ACC112 (cell line): Measurements from ENCODE around the gene PTGES.
"Not testable (repeated sequence)": the region's sequence is repeated elsewhere in the genome, so short reads cannot be mapped to it uniquely, and the experiment has no call there.

ENCODE experiments used
- H2AFZ ChIP-seq: fragments of 200-600 bp; sonication (generic); one replicate; pipeline ENCODE4 v1.6.0; 2017; ENCODE audit warnings: antibody characterized with exemption, low read length; ENCODE audit not compliant: unreplicated experiment
- H3K27ac ChIP-seq: fragments of 200-600 bp; sonication (generic); 2 replicates; pipeline ENCODE4 v1.5.1; 2014; ENCODE audit warnings: low read depth, mild to moderate bottlenecking, antibody characterized with exemption, low read length, moderate library complexity
- H3K27me3 ChIP-seq: fragments of 200-600 bp; sonication (generic); 2 replicates; pipeline ENCODE4 v1.6.1; 2014; ENCODE audit warnings: mild to moderate bottlenecking, antibody characterized with exemption, low read length, moderate library complexity, mixed read lengths; ENCODE audit not compliant: insufficient read depth
- H3K36me3 ChIP-seq: fragments of 200-600 bp; sonication (generic); 2 replicates; pipeline ENCODE4 v1.6.1; 2016; ENCODE audit warnings: mild to moderate bottlenecking, antibody characterized with exemption, low read length, moderate library complexity, mixed read lengths; ENCODE audit not compliant: insufficient read depth
- H3K4me1 ChIP-seq: fragments of 200-600 bp; sonication (generic); one replicate; pipeline ENCODE4 v1.6.1; 2016; ENCODE audit warnings: low read length, mixed read lengths; ENCODE audit not compliant: insufficient read depth, unreplicated experiment, control insufficient read depth
- H3K4me3 ChIP-seq: fragments of 200-600 bp; sonication (generic); 2 replicates; pipeline ENCODE4 v1.5.1; 2014; ENCODE audit warnings: mild to moderate bottlenecking, low read depth, low read length
- H3K79me2 ChIP-seq: fragments of 200-600 bp; sonication (generic); one replicate; pipeline ENCODE4 v1.6.0; 2016; ENCODE audit warnings: low read length; ENCODE audit not compliant: control insufficient read depth, unreplicated experiment, insufficient read depth

PTGES gene

GRCh38 chr9:129759319-129759718, 6.5 kb upstream of the PTGES start:
- Histone ChIP-seq H3K27me3 (no peaks in the 10 kb centered on the region), H3K4me1 (peaks cover 24% of the 10 kb centered on the region), H3K27ac (no peak overlapping the region)

DNA sequence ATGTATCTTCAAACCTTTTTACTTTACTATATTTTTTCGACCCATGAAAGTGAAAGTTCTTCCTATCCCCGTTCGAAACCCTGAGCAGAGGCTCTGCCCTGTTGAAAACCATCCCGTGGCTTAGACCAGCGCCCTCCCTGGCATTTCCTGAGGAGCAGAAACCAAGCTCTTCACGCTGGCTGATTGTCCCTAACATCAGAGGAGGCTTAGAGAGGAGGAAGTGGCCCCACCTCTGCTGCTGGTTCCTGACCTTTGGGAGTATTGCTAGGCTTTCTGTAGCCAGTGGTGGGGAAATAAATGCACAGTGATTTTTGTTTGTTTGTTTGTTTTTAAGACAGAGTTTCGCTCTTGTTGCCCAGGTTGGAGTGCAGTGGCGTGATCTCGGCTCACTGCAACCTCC, 4.2 kb upstream of the PTGES start:
- no peak overlapping the region for H2AFZ ChIP-seq
- peaks cover 18% of the 10 kb centered on the region for H3K4me1 ChIP-seq
- H3K79me2 ChIP-seq, result no peaks in the 10 kb centered on the region
- no peak overlapping the region for H3K27ac ChIP-seq
- no peaks in the 10 kb centered on the region for H3K27me3 ChIP-seq
- no peak overlapping the region for H3K4me3 ChIP-seq
- no peaks in the 10 kb centered on the region for H3K36me3 ChIP-seq

More at GRCh38 chr9:129759319-129759718, 6.5 kb upstream of the PTGES start:
- H3K4me3 ChIP-seq, result no peak overlapping the region
- no peaks in the 10 kb centered on the region for H3K79me2 ChIP-seq
- no peak overlapping the region for H2AFZ ChIP-seq
- H3K36me3 ChIP-seq, result no peaks in the 10 kb centered on the region

- H3K79me2 ChIP-seq, result no peaks in the 10 kb centered on the region
- no peak overlapping the region for H2AFZ ChIP-seq
- H3K27me3 ChIP-seq, result no peaks in the 10 kb centered on the region
- H3K4me3 ChIP-seq, result no peak overlapping the region
- no peaks in the 10 kb centered on the region for H3K36me3 ChIP-seq
- H3K4me1 ChIP-seq, result peaks cover 15% of the 10 kb centered on the region
- H3K27ac ChIP-seq, result no peak overlapping the region
Measured at GRCh38 chr9:129756191-129756590, 3.3 kb upstream of the PTGES start.

DNA sequence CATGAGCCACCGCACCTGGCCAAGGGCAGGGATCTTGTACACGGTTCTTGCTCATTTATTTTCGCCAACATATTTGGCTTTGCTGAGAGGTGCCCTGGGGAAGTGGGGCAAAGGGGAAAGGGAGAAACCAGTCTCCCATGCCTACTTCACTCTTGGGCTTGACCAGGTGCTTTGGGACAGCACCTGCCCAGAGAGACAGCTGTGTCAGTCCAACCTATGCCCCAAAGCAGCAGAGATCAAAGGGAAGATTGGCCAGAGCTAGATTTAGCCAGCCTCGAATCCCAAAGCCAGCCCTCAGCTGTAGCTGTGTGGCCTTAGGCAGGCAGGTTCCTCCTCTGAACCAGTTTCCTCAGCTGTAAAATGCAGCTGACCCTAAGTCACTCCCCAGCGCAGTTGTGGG, 2.3 kb upstream of the PTGES start:
- H3K4me1 ChIP-seq, result peaks cover 17% of the 10 kb centered on the region
- H3K27me3 ChIP-seq, result no peaks in the 10 kb centered on the region
- no peaks in the 10 kb centered on the region for H3K79me2 ChIP-seq
- H3K4me3 ChIP-seq, result no peak overlapping the region
- H3K27ac ChIP-seq, result no peak overlapping the region
- H2AFZ ChIP-seq, result no peak overlapping the region
- H3K36me3 ChIP-seq, result no peaks in the 10 kb centered on the region

GRCh38 chr9:129751841-129752801, 721 bp downstream of the PTGES start:
- peaks cover 28% of the 10 kb centered on the region for H3K4me1 ChIP-seq
- no peaks in the 10 kb centered on the region for H3K79me2 ChIP-seq
- H3K27ac ChIP-seq, result no peak overlapping the region
- H3K27me3 ChIP-seq, result no peaks in the 10 kb centered on the region
- H3K4me3 ChIP-seq, result peak overlapping the region; percentile 73
- H3K36me3 ChIP-seq, result no peaks in the 10 kb centered on the region
- H2AFZ ChIP-seq, result peak overlapping the region; percentile 41

- Histone ChIP-seq H3K4me1 (peaks cover 38% of the 10 kb centered on the region), H3K4me3 (no peak overlapping the region), H3K27me3 (no peaks in the 10 kb centered on the region), H3K79me2 (no peaks in the 10 kb centered on the region), H2AFZ (no peak overlapping the region), H3K36me3 (no peaks in the 10 kb centered on the region), H3K27ac (no peak overlapping the region)
Measured at GRCh38 chr9:129750013-129750638, 2.7 kb downstream of the PTGES start.

GRCh38 chr9:129749575-129749974, 3.3 kb downstream of the PTGES start:
- Histone ChIP-seq H3K27ac (no peak overlapping the region), H3K4me3 (no peak overlapping the region), H3K36me3 (no peaks in the 10 kb centered on the region), H3K4me1 (peaks cover 38% of the 10 kb centered on the region), H2AFZ (no peak overlapping the region), H3K79me2 (no peaks in the 10 kb centered on the region), H3K27me3 (no peaks in the 10 kb centered on the region)

GRCh38 chr9:129749052-129749451, 3.8 kb downstream of the PTGES start:
- H3K4me3 ChIP-seq, H3K79me2 ChIP-seq, H3K36me3 ChIP-seq, H2AFZ ChIP-seq, H3K27me3 ChIP-seq, H3K27ac ChIP-seq: not testable (repeated sequence)
- H3K4me1 ChIP-seq, result peaks cover 38% of the 10 kb centered on the region

DNA sequence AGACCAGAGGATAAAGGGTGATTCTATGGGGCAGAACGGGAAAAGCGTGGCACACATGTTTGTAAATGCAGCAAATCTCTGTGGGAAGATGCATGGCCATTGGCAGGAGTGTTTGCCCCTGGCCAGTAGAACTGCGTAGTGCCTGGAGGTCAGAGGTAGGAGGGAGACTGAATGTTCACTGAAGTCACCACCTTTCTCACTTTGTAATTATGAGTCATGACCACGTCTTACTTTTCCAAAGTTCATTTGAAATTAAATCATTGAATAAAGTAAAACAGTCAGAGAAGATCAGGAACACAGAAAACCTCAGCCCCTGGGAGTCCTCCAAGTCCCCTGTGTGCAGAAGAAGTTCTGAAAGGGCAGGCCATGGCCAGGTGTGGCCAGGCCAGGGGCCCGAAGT, 4.6 kb downstream of the PTGES start:
- Histone ChIP-seq H3K36me3 (no peaks in the 10 kb centered on the region), H3K4me3 (no peak overlapping the region), H2AFZ (no peak overlapping the region), H3K79me2 (no peaks in the 10 kb centered on the region), H3K27me3 (no peaks in the 10 kb centered on the region), H3K4me1 (peaks cover 36% of the 10 kb centered on the region), H3K27ac (no peak overlapping the region)

DNA sequence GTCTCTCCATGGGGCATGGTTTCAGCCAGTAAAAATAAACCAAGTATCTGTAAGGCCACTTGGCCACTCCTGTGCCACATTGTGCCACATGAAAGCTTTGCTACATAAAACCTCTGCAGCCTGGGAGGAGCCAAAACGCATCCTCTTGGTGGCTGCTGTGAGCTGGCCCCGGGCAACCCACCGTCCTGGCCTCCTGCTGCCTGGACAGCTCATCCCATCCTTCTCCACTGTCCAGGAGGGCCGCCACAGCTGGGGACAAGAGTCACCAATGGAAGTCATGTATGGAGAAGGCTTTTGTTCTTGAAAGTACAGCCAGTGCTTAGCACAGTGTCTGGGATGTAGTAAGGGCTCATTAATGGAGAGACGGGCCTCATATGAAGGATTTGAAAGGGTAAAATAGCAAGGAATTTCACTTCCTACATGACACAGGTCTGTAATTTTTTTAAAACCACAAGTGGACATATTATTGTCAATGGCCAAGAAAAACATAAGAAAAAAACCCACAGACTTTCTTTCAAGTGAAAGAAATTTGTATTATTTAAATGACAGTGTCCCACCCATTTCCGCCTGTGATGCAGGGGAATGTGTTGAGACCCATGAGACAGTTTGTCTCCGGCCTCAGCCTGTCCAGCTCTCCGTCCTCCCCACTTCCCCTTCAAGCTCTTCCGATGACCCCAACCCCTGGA, 6.6 kb downstream of the PTGES start:
- no peaks in the 10 kb centered on the region for H3K79me2 ChIP-seq
- H3K4me1 ChIP-seq, result peaks cover 25% of the 10 kb centered on the region
- no peak overlapping the region for H3K4me3 ChIP-seq
- H3K27ac ChIP-seq, result peak overlapping the region; percentile 17; the same call in 1 of the 2 replicates
- H3K27me3 ChIP-seq, result no peaks in the 10 kb centered on the region
- no peak overlapping the region for H2AFZ ChIP-seq
- H3K36me3 ChIP-seq, result no peaks in the 10 kb centered on the region
